PC-3 (cell line): ENCODE results near the gene FAM120B. TPM values are rescaled to one million over a fixed set of nuclear protein-coding genes. Genes with fewer than 3 reads are reported as not detected.
A peak's percentile ranks its signal among the peaks of the same experiment; 100 is the strongest.

Experiments
- ATAC-seq: fragments of 200-7000 bp; cut with Tn5 transposase; 2 replicates; pipeline ENCODE4 v1.9.1; 2020; ENCODE audit warnings: mild to moderate bottlenecking, moderate library complexity
- BruUV-seq: library from RNA; stranded (reverse); fragments of 400-500 nt; replicated peaks from 2 replicates; lab custom pipeline; 2021; lab: Mats Ljungman, UMichigan
- CTCF ChIA-PET: fragments of 300-600 bp; sonication (Branson Sonifier 250); formaldehyde crosslinking; loops from one replicate; lab custom pipeline; 2022; ENCODE audit warnings: antibody characterized with exemption; lab: Charles Lee
- POLR2A ChIA-PET: fragments of 300-600 bp; sonication (Branson Sonifier 250); formaldehyde crosslinking; loops from one replicate; lab custom pipeline; 2022; ENCODE audit warnings: antibody characterized with exemption; ENCODE audit not compliant: unreplicated experiment; lab: Charles Lee
- DNase-seq: peaks from one replicate; pipeline ENCODE4 v3.0.0-alpha.2; 2015
- H2AFZ ChIP-seq: fragments of 300-600 bp; sonication (generic); 2 replicates; pipeline ENCODE4 v1.6.0; 2016; ENCODE audit warnings: antibody characterized with exemption, low read length
- H3F3A ChIP-seq: fragments of 300-600 bp; sonication (generic); one replicate; pipeline ENCODE4 v1.6.0; 2017; ENCODE audit warnings: antibody characterized with exemption, low read length, control low read depth, mild to moderate bottlenecking; ENCODE audit not compliant: unreplicated experiment
- H3K27ac ChIP-seq: fragments of 300-600 bp; sonication (generic); 2 replicates; pipeline ENCODE4 v1.5.1; 2016; ENCODE audit warnings: mild to moderate bottlenecking, low read length
- H3K27me3 ChIP-seq: fragments of 300-600 bp; sonication (generic); 2 replicates; pipeline ENCODE4 v1.6.1; 2016; ENCODE audit warnings: low read length, mixed read lengths
- H3K36me3 ChIP-seq: fragments of 300-600 bp; sonication (generic); 2 replicates; pipeline ENCODE4 v1.6.1; 2016; ENCODE audit warnings: low read depth, mixed run types, low read length, mixed read lengths
- H3K4me1 ChIP-seq: fragments of 300-600 bp; sonication (generic); 2 replicates; pipeline ENCODE4 v1.5.1; 2016; ENCODE audit warnings: low read length; ENCODE audit not compliant: insufficient read depth
- H3K4me2 ChIP-seq: fragments of 300-600 bp; sonication (generic); 2 replicates; pipeline ENCODE4 v1.6.0; 2016; ENCODE audit warnings: low read length
- H3K4me3 ChIP-seq: fragments of 300-600 bp; sonication (generic); 2 replicates; pipeline ENCODE4 v1.5.1; 2016; ENCODE audit warnings: mild to moderate bottlenecking, low read length, mixed read lengths
- H3K79me2 ChIP-seq: fragments of 300-600 bp; sonication (generic); 2 replicates; pipeline ENCODE4 v1.6.1; 2017; ENCODE audit warnings: low read length, mixed read lengths
- H3K9ac ChIP-seq: fragments of 300-600 bp; sonication (generic); 2 replicates; pipeline ENCODE4 v1.6.0; 2016; ENCODE audit warnings: mild to moderate bottlenecking, low read length
- H3K9me2 ChIP-seq: fragments of 300-600 bp; sonication (generic); replicated peaks from 2 replicates; pipeline ENCODE4 v1.6.1; 2016; ENCODE audit warnings: mixed run types, low read length, mixed read lengths
- H3K9me3 ChIP-seq: fragments of 300-600 bp; sonication (generic); 2 replicates; pipeline ENCODE4 v1.6.1; 2016; ENCODE audit warnings: low read length, mixed read lengths
- H4K20me1 ChIP-seq: fragments of 300-600 bp; sonication (generic); 2 replicates; pipeline ENCODE4 v1.6.1; 2016; ENCODE audit warnings: low read length, mixed read lengths
- CTCF ChIP-seq: fragments of 300-600 bp; sonication (generic); conservative IDR thresholded peaks from 2 replicates; pipeline ENCODE4 v1.5.1; 2017; ENCODE audit warnings: antibody characterized with exemption, low read depth, mild to moderate bottlenecking, low read length
- EZH2 ChIP-seq: fragments of 300-600 bp; sonication (generic); IDR thresholded peaks from one replicate; pipeline ENCODE4 v1.6.1; 2017; ENCODE audit warnings: antibody characterized with exemption, mild to moderate bottlenecking, low read length; ENCODE audit not compliant: unreplicated experiment
- EZH2phosphoT487 ChIP-seq: fragments of 300-600 bp; sonication (generic); IDR thresholded peaks from 2 replicates; pipeline ENCODE4 v1.6.1; 2018; ENCODE audit warnings: mild to moderate bottlenecking, antibody characterized with exemption, low read length, borderline replicate concordance
- intact Hi-C: fragments of 100-400 bp; cut with micrococcal nuclease; formaldehyde crosslinking; loops from 2 replicates; pipeline ENCODE4 v1.9.0; 2023
- total RNA-seq: library from RNA; depleted of rRNA; stranded (reverse); fragments of >200 nt; gene quantifications from 2 replicates; pipeline ENCODE4 v1.2.3, GENCODE V29; 2014

The FAM120B gene
- total RNA-seq, 1 experiment from 2014 or later = 8.7 TPM

GRCh38 chr6:170307080-170307545, 555 bp downstream of the FAM120B start:
- 0 out of 2 replicates have a peak overlapping the region, but pooled peaks have one; percentile 12 for H3K27ac ChIP-seq
- no peaks in the 10 kb centered on the region for H3K27me3 ChIP-seq
- H3K79me2 ChIP-seq = peaks cover 55% of the 10 kb centered on the region
- intact Hi-C loops = no loop called here
- ChIA-PET CTCF (no interaction called here), POLR2A (no interaction called here)
- no peaks in the 10 kb centered on the region for H3F3A ChIP-seq
- H3K4me1 ChIP-seq = peaks cover 16% of the 10 kb centered on the region
- H3K36me3 ChIP-seq = no peaks in the 10 kb centered on the region
- DNase-seq (no peak), ATAC-seq (no peak)
- peak overlapping the region; percentile 95 for H3K4me3 ChIP-seq
- TF ChIP-seq EZH2phosphoT487 (no peak), CTCF (no peak), EZH2 (no peak)
- H4K20me1 ChIP-seq = no peaks in the 10 kb centered on the region; the same call in 1 of the 2 replicates
- H3K9me2 ChIP-seq = no peaks in the 10 kb centered on the region
- peak overlapping the region; percentile 98 for H3K4me2 ChIP-seq
- BruUV-seq = no TSS peak
- H3K9ac ChIP-seq = peak overlapping the region; percentile 96
- H2AFZ ChIP-seq = peak overlapping the region; percentile 51; the same call in 1 of the 2 replicates
- no peaks in the 10 kb centered on the region for H3K9me3 ChIP-seq

GRCh38 chr6:170308761-170309160, 2.2 kb downstream of the FAM120B start:
- Histone ChIP-seq H3K79me2 (peaks cover 70% of the 10 kb centered on the region), H3K4me3 (peak overlapping the region; percentile 24; the same call in 1 of the 2 replicates), H3K27me3 (no peaks in the 10 kb centered on the region), H3K4me2 (peak overlapping the region; percentile 98; the same call in 1 of the 2 replicates), H3F3A (no peaks in the 10 kb centered on the region), H2AFZ (no peak overlapping the region), H3K9me3 (no peaks in the 10 kb centered on the region), H3K9ac (no peak overlapping the region), H3K9me2 (no peaks in the 10 kb centered on the region), H3K4me1 (peaks cover 16% of the 10 kb centered on the region), H3K27ac (no peak overlapping the region), H4K20me1 (no peaks in the 10 kb centered on the region; the same call in 1 of the 2 replicates), H3K36me3 (no peaks in the 10 kb centered on the region)
- intact Hi-C loops = no loop called here
- ChIA-PET CTCF (interaction anchor here (0.6 kb wide), 1 partner anchor 16 kb away, joined by 4 read pairs; no protein-coding TSS in a partner anchor), POLR2A (no interaction called here)
- no TSS peak for BruUV-seq
- ATAC-seq (no peak), DNase-seq (no peak)
- TF ChIP-seq CTCF = no peak
- no peak for TF ChIP-seq EZH2
- TF ChIP-seq EZH2phosphoT487 = no peak

DNA sequence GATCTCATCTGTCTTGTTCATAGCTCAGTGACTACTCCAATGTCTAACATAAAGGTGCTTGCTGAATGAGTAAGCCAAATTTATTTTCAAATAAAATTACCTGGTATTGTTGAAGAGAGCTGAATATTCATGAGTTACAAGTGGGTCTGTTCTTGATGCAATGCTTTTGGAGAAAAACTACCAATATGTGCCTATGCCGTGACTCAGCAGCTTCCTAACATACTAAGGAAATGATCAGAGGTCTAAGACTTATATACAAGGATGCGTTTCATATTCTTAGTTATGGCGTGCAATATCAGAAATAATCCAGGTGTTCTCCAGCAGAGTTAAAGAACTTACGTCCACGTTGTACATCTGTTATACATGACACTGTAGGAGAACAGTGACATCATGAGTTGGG, 5.1 kb downstream of the FAM120B start:
- Histone ChIP-seq H3K79me2 (peaks cover 80% of the 10 kb centered on the region), H3K36me3 (no peaks in the 10 kb centered on the region), H3K4me2 (no peak overlapping the region), H3F3A (no peaks in the 10 kb centered on the region), H3K27ac (no peak overlapping the region), H2AFZ (no peak overlapping the region), H3K4me1 (peaks cover 9% of the 10 kb centered on the region; the same call in 1 of the 2 replicates), H3K27me3 (no peaks in the 10 kb centered on the region), H3K9me2 (no peaks in the 10 kb centered on the region), H3K4me3 (no peak overlapping the region), H4K20me1 (no peaks in the 10 kb centered on the region; the same call in 1 of the 2 replicates), H3K9me3 (no peaks in the 10 kb centered on the region), H3K9ac (no peak overlapping the region)
- BruUV-seq = no TSS peak
- no peak for ATAC-seq
- CTCF ChIA-PET = no interaction called here
- no peak for TF ChIP-seq CTCF
- TF ChIP-seq EZH2 = no peak
- TF ChIP-seq EZH2phosphoT487 = no peak
- DNase-seq = no peak
- intact Hi-C loops = no loop called here
- POLR2A ChIA-PET = no interaction called here
